Astrocyte (in vitro differentiated cells and primary cell): Measurements from ENCODE around the gene CACNA2D4. TPM values are rescaled to one million over a fixed set of nuclear protein-coding genes. Genes with fewer than 3 reads are reported as not detected.

Source experiments
- DNase-seq: peaks from one replicate; pipeline ENCODE4 v3.0.0-alpha.2; 2010; ENCODE audit warnings: low read depth
- FAIRE-seq: peaks from 2 replicates; lab custom pipeline; 2011; peaks lifted over from hg19 to GRCh38; lab: Jason Lieb, UNC
- H2AFZ ChIP-seq: 2 replicates; pipeline ENCODE4 v1.6.0; 2012; ENCODE audit warnings: low read depth, low read length, inconsistent platforms
- H3K27ac ChIP-seq: 2 replicates; pipeline ENCODE4 v1.5.1; 2011; ENCODE audit warnings: low read depth, low read length, inconsistent platforms
- H3K27me3 ChIP-seq: 2 replicates; pipeline ENCODE4 v1.6.0; 2011; ENCODE audit warnings: low read length, inconsistent platforms; ENCODE audit not compliant: insufficient read depth
- H3K36me3 ChIP-seq: 2 replicates; pipeline ENCODE4 v1.5.1; 2011; ENCODE audit warnings: low read length, inconsistent platforms; ENCODE audit not compliant: insufficient read depth
- H3K4me1 ChIP-seq: 2 replicates; pipeline ENCODE4 v1.5.1; 2011; ENCODE audit warnings: low read length, inconsistent platforms; ENCODE audit not compliant: insufficient read depth
- H3K4me2 ChIP-seq: 2 replicates; pipeline ENCODE4 v1.6.0; 2012; ENCODE audit warnings: low read length, inconsistent platforms
- H3K4me3 ChIP-seq: 2 replicates; pipeline ENCODE4 v1.5.1; 2011; ENCODE audit warnings: low read depth, mild to moderate bottlenecking, low read length, inconsistent platforms; ENCODE audit not compliant: insufficient read depth
- H3K79me2 ChIP-seq: 2 replicates; pipeline ENCODE4 v1.6.0; 2012; ENCODE audit warnings: mild to moderate bottlenecking, low read length, inconsistent platforms; ENCODE audit not compliant: insufficient read depth
- H3K9ac ChIP-seq: 2 replicates; pipeline ENCODE4 v1.6.0; 2012; ENCODE audit warnings: mild to moderate bottlenecking, low read length, inconsistent platforms
- H3K9me3 ChIP-seq: 2 replicates; pipeline ENCODE4 v1.5.1; 2012; ENCODE audit warnings: low read depth, mild to moderate bottlenecking, low read length, inconsistent platforms; ENCODE audit not compliant: insufficient read depth
- H4K20me1 ChIP-seq: 2 replicates; pipeline ENCODE4 v1.6.0; 2012; ENCODE audit warnings: low read length, inconsistent platforms; ENCODE audit not compliant: insufficient read depth
- H3K27ac Mint-ChIP-seq: one replicate; pipeline ENCODE4 v1.8.0; 2021; ENCODE audit warnings: mild to moderate bottlenecking, mixed read lengths; ENCODE audit not compliant: unreplicated experiment
- H3K27me3 Mint-ChIP-seq: one replicate; pipeline ENCODE4 v1.8.0; 2021; ENCODE audit warnings: low read depth, mixed read lengths; ENCODE audit not compliant: unreplicated experiment
- H3K36me3 Mint-ChIP-seq: one replicate; pipeline ENCODE4 v1.8.0; 2021; ENCODE audit warnings: low read depth, mixed read lengths; ENCODE audit not compliant: unreplicated experiment
- H3K4me1 Mint-ChIP-seq: one replicate; pipeline ENCODE4 v1.8.0; 2021; ENCODE audit warnings: low read depth, mixed read lengths; ENCODE audit not compliant: unreplicated experiment
- H3K4me3 Mint-ChIP-seq: one replicate; pipeline ENCODE4 v1.8.0; 2021; ENCODE audit warnings: mild to moderate bottlenecking, moderate library complexity, mixed read lengths; ENCODE audit not compliant: unreplicated experiment
- H3K9me3 Mint-ChIP-seq: one replicate; pipeline ENCODE4 v1.8.0; 2021; ENCODE audit warnings: mild to moderate bottlenecking, mixed read lengths; ENCODE audit not compliant: unreplicated experiment
- CTCF ChIP-seq: IDR thresholded peaks from 2 replicates; pipeline ENCODE4 v1.5.1; 2011; ENCODE audit warnings: low read depth, mild to moderate bottlenecking, inconsistent platforms, low read length, moderate library complexity; ENCODE audit not compliant: insufficient read depth
- EZH2 ChIP-seq: IDR thresholded peaks from 2 replicates; pipeline ENCODE4 v1.6.1; 2012; ENCODE audit warnings: mild to moderate bottlenecking, low read length, inconsistent platforms; ENCODE audit not compliant: insufficient read depth
- total RNA-seq: library from RNA; stranded (reverse); gene quantifications from 2 replicates; pipeline ENCODE4 v1.2.1, GENCODE V29; 2021

The CACNA2D4 gene
- total RNA-seq, 1 donor from 2014 or later = 0.09 TPM

- H3K4me1 ChIP-seq = no peaks in the 10 kb centered on the region
- H3K4me3 ChIP-seq = no peak overlapping the region
- no peak for FAIRE-seq
- DNase-seq = no peak
- H3K4me2 ChIP-seq = no peak overlapping the region
- no peak overlapping the region for H3K27ac Mint-ChIP-seq
- H3K9me3 Mint-ChIP-seq = peaks cover 3% of the 10 kb centered on the region
- no peaks in the 10 kb centered on the region for H4K20me1 ChIP-seq
- H3K36me3 ChIP-seq = no peaks in the 10 kb centered on the region
- peaks cover 21% of the 10 kb centered on the region for H3K27me3 ChIP-seq
- H3K27me3 Mint-ChIP-seq = peaks cover 60% of the 10 kb centered on the region
- no peak for TF ChIP-seq EZH2
- no peak for TF ChIP-seq CTCF
- H3K79me2 ChIP-seq = no peaks in the 10 kb centered on the region
- no peaks in the 10 kb centered on the region for H3K4me1 Mint-ChIP-seq
- no peak overlapping the region for H3K9ac ChIP-seq
- no peak overlapping the region for H3K27ac ChIP-seq
- no peaks in the 10 kb centered on the region for H3K9me3 ChIP-seq
- H3K36me3 Mint-ChIP-seq = no peaks in the 10 kb centered on the region
- no peak overlapping the region for H3K4me3 Mint-ChIP-seq
- no peak overlapping the region for H2AFZ ChIP-seq
Measured at GRCh38 chr12:1878214-1878613, 40.2 kb downstream of the CACNA2D4 start.

- no peak for DNase-seq
- no peaks in the 10 kb centered on the region for H3K36me3 Mint-ChIP-seq
- no peak overlapping the region for H3K4me3 Mint-ChIP-seq
- no peaks in the 10 kb centered on the region for H3K9me3 ChIP-seq
- no peaks in the 10 kb centered on the region for H3K4me1 ChIP-seq
- no peaks in the 10 kb centered on the region for H3K4me1 Mint-ChIP-seq
- no peak for FAIRE-seq
- no peak overlapping the region for H3K27ac Mint-ChIP-seq
- H3K9ac ChIP-seq = no peak overlapping the region
- peaks cover 64% of the 10 kb centered on the region for H3K27me3 Mint-ChIP-seq
- no peak overlapping the region for H3K27ac ChIP-seq
- no peaks in the 10 kb centered on the region for H3K36me3 ChIP-seq
- no peaks in the 10 kb centered on the region for H4K20me1 ChIP-seq
- no peak for TF ChIP-seq EZH2
- peaks cover 3% of the 10 kb centered on the region for H3K9me3 Mint-ChIP-seq
- H3K4me2 ChIP-seq = no peak overlapping the region
- peaks cover 21% of the 10 kb centered on the region for H3K27me3 ChIP-seq
- H2AFZ ChIP-seq = no peak overlapping the region
- no peak overlapping the region for H3K4me3 ChIP-seq
- H3K79me2 ChIP-seq = no peaks in the 10 kb centered on the region
Measured at GRCh38 chr12:1877169-1877878, 41.1 kb downstream of the CACNA2D4 start.

GRCh38 chr12:1876086-1876485 lies 42.4 kb downstream of the CACNA2D4 start:
- Histone ChIP-seq H4K20me1 (no peaks in the 10 kb centered on the region), H3K9me3 (peaks cover 5% of the 10 kb centered on the region), H3K79me2 (no peaks in the 10 kb centered on the region), H3K4me1 (no peaks in the 10 kb centered on the region), H3K4me3 (no peak overlapping the region), H3K36me3 (no peaks in the 10 kb centered on the region), H3K4me2 (no peak overlapping the region), H3K9ac (no peak overlapping the region), H3K27ac (no peak overlapping the region), H2AFZ (no peak overlapping the region), H3K27me3 (peaks cover 21% of the 10 kb centered on the region)
- peaks cover 3% of the 10 kb centered on the region for H3K9me3 Mint-ChIP-seq
- DNase-seq = no peak
- no peak overlapping the region for H3K27ac Mint-ChIP-seq
- no peaks in the 10 kb centered on the region for H3K4me1 Mint-ChIP-seq
- no peak for FAIRE-seq
- H3K4me3 Mint-ChIP-seq = no peak overlapping the region
- H3K27me3 Mint-ChIP-seq = peaks cover 57% of the 10 kb centered on the region
- TF ChIP-seq CTCF (no peak), EZH2 (no peak)
- no peaks in the 10 kb centered on the region for H3K36me3 Mint-ChIP-seq
